Skin of body (tissue), 2 donors: Measurements from ENCODE around the gene EXOC5. TPM values are rescaled to one million over a fixed set of nuclear protein-coding genes. Genes with fewer than 3 reads are reported as not detected.
A peak's percentile ranks its signal among the peaks of the same experiment; 100 is the strongest.

Experiments used
- DNase-seq: peaks from one replicate; lab custom pipeline; 2025; lab: John Stamatoyannopoulos, UW
- total RNA-seq: library from RNA; depleted of rRNA; stranded (reverse); fragments of >200 nt; gene quantifications from one replicate; pipeline ENCODE4 v1.2.3, GENCODE V29; 2014

Gene EXOC5
- 44.4 TPM for total RNA-seq

- DNase-seq, result peak; percentile 79
These were observed at the start of gene EXOC5, which contains the start of gene AP5M1 for GRCh38 chr14:57268161-57269069. Gene EXOC5 (minus strand): TSS chr14:57268905. CDS start chr14:57268648, 257 bp downstream. Gene AP5M1 (plus strand): TSS chr14:57268971. CDS start chr14:57269315, 344 bp downstream.

GRCh38 chr14:57317248-57317833, 48.6 kb upstream of the EXOC5 start:
- peak; percentile 4 for DNase-seq

GRCh38 chr14:57314396-57315089, 45.8 kb upstream of the EXOC5 start:
- no peak for DNase-seq

- DNase-seq, result no peak
These were observed 34.2 kb upstream of the EXOC5 start for GRCh38 chr14:57302883-57303282.

- no peak for DNase-seq
These were observed 30.8 kb upstream of the EXOC5 start for GRCh38 chr14:57299511-57299910.

- no peak for DNase-seq
These were observed 29.1 kb upstream of the EXOC5 start for GRCh38 chr14:57297852-57298251.

GRCh38 chr14:57295239-57295638, 26.5 kb upstream of the EXOC5 start:
- no peak for DNase-seq

- DNase-seq, result no peak
These were observed 25.4 kb upstream of the EXOC5 start for GRCh38 chr14:57293866-57294837.

- DNase-seq, result no peak
These were observed 23.3 kb upstream of the EXOC5 start for GRCh38 chr14:57291692-57292647.

GRCh38 chr14:57290751-57291150, 22.0 kb upstream of the EXOC5 start:
- DNase-seq, result no peak

- DNase-seq, result no peak
These were observed 19.0 kb upstream of the EXOC5 start for GRCh38 chr14:57287745-57288144.

- no peak for DNase-seq
These were observed 8.4 kb upstream of the EXOC5 start for GRCh38 chr14:57277062-57277461.

- DNase-seq, result no peak
These were observed 6.4 kb upstream of the EXOC5 start for GRCh38 chr14:57275023-57275664.

- no peak for DNase-seq
These were observed 5.8 kb upstream of the EXOC5 start for GRCh38 chr14:57274551-57274950.

GRCh38 chr14:57273236-57273635, 4.5 kb upstream of the EXOC5 start:
- no peak for DNase-seq

- no peak for DNase-seq
These were observed 2.6 kb downstream of the EXOC5 start for GRCh38 chr14:57266065-57266464.

GRCh38 chr14:57262117-57262516, 6.6 kb downstream of the EXOC5 start:
- no peak for DNase-seq

GRCh38 chr14:57261604-57262003, 7.1 kb downstream of the EXOC5 start:
- no peak for DNase-seq

- no peak for DNase-seq
These were observed 9.0 kb downstream of the EXOC5 start for GRCh38 chr14:57259672-57260071.
